H9 (cell line): ENCODE measurements around the gene PTP4A1. TPM values are rescaled to one million over a fixed set of nuclear protein-coding genes. Genes with fewer than 3 reads are reported as not detected.

Experiments
- DNase-seq: peaks from one replicate; pipeline ENCODE4 v3.0.0-alpha.2; 2017
- H2AFZ ChIP-seq: one replicate; pipeline ENCODE4 v1.6.1; 2013; ENCODE audit warnings: mild to moderate bottlenecking, low read length, control low read depth, moderate library complexity
- H2AK5ac ChIP-seq: 2 replicates; pipeline ENCODE4 v1.6.1; 2013; ENCODE audit warnings: low read length, control low read depth, mixed read lengths; ENCODE audit not compliant: insufficient read length
- H2BK120ac ChIP-seq: one replicate; pipeline ENCODE4 v1.6.1; 2013; ENCODE audit warnings: low read depth, mild to moderate bottlenecking, low read length, control low read depth, inconsistent platforms; ENCODE audit not compliant: poor library complexity, severe bottlenecking
- H2BK12ac ChIP-seq: 2 replicates; pipeline ENCODE4 v1.6.1; 2013; ENCODE audit warnings: low read length, control low read depth, mixed read lengths, low read depth; ENCODE audit not compliant: insufficient read length
- H2BK15ac ChIP-seq: 2 replicates; pipeline ENCODE4 v1.6.1; 2013; ENCODE audit warnings: low read depth, low read length, control low read depth
- H2BK20ac ChIP-seq: one replicate; pipeline ENCODE4 v1.6.1; 2013; ENCODE audit warnings: low read depth, mild to moderate bottlenecking, low read length, control low read depth, inconsistent platforms; ENCODE audit not compliant: poor library complexity, severe bottlenecking
- H2BK5ac ChIP-seq: 2 replicates; pipeline ENCODE4 v1.6.1; 2013; ENCODE audit warnings: low read length, control low read depth, mixed read lengths; ENCODE audit not compliant: insufficient read length
- H3K14ac ChIP-seq: 2 replicates; pipeline ENCODE4 v1.6.1; 2013; ENCODE audit warnings: low read length, control low read depth; ENCODE audit not compliant: insufficient read depth
- H3K18ac ChIP-seq: 2 replicates; pipeline ENCODE4 v1.6.1; 2013; ENCODE audit warnings: low read depth, mild to moderate bottlenecking, mixed read lengths, low read length, control low read depth; ENCODE audit not compliant: insufficient read length
- H3K23ac ChIP-seq: 2 replicates; pipeline ENCODE4 v1.6.1; 2013; ENCODE audit warnings: low read length, control low read depth, mixed read lengths, low read depth; ENCODE audit not compliant: insufficient read length
- H3K23me2 ChIP-seq: 2 replicates; pipeline ENCODE4 v1.6.1; 2013; ENCODE audit warnings: low read depth, mild to moderate bottlenecking, mixed read lengths, low read length, control low read depth; ENCODE audit not compliant: insufficient read length, poor library complexity, severe bottlenecking
- H3K27ac ChIP-seq: 2 replicates; pipeline ENCODE4 v1.5.1; 2013; ENCODE audit warnings: low read length, control low read depth, mixed read lengths, low read depth; ENCODE audit not compliant: insufficient read length
- H3K27me3 ChIP-seq: 2 replicates; pipeline ENCODE4 v1.6.1; 2013; ENCODE audit warnings: low read length, control low read depth, inconsistent platforms; ENCODE audit not compliant: insufficient read depth
- H3K4ac ChIP-seq: 2 replicates; pipeline ENCODE4 v1.6.1; 2013; ENCODE audit warnings: low read depth, mild to moderate bottlenecking, control low read depth, inconsistent platforms, low read length, moderate library complexity
- H3K4me1 ChIP-seq: 2 replicates; pipeline ENCODE4 v1.6.1; 2013; ENCODE audit warnings: low read length, control low read depth, inconsistent platforms; ENCODE audit not compliant: insufficient read depth
- H3K4me2 ChIP-seq: 2 replicates; pipeline ENCODE4 v1.6.1; 2013; ENCODE audit warnings: low read length, control low read depth, mixed read lengths; ENCODE audit not compliant: insufficient read length, insufficient read depth
- H3K56ac ChIP-seq: 2 replicates; pipeline ENCODE4 v1.6.1; 2013; ENCODE audit warnings: low read depth, mild to moderate bottlenecking, mixed read lengths, low read length, control low read depth; ENCODE audit not compliant: insufficient read length
- H3K79me1 ChIP-seq: 2 replicates; pipeline ENCODE4 v1.6.1; 2013; ENCODE audit warnings: low read depth, mild to moderate bottlenecking, moderate library complexity, low read length, control low read depth, inconsistent platforms; ENCODE audit not compliant: insufficient read depth, poor library complexity, severe bottlenecking
- H3K79me2 ChIP-seq: 2 replicates; pipeline ENCODE4 v1.6.1; 2013; ENCODE audit warnings: low read length, control low read depth, inconsistent platforms; ENCODE audit not compliant: insufficient read depth
- H3K9ac ChIP-seq: 2 replicates; pipeline ENCODE4 v1.6.1; 2013; ENCODE audit warnings: low read length, control low read depth, mixed read lengths; ENCODE audit not compliant: insufficient read length; ENCODE audit errors: extremely low read depth
- H3K9me3 ChIP-seq: one replicate; pipeline ENCODE4 v1.6.1; 2013; ENCODE audit warnings: low read depth, low read length, inconsistent platforms; ENCODE audit not compliant: control insufficient read depth
- H3T11ph ChIP-seq: one replicate; pipeline ENCODE4 v1.6.1; 2013; ENCODE audit warnings: mild to moderate bottlenecking, low read length, control low read depth, inconsistent platforms
- H4K20me1 ChIP-seq: one replicate; pipeline ENCODE4 v1.6.1; 2013; ENCODE audit not compliant: control insufficient read depth, insufficient read length, insufficient read depth
- H4K5ac ChIP-seq: 2 replicates; pipeline ENCODE4 v1.6.1; 2013; ENCODE audit warnings: low read depth, mild to moderate bottlenecking, mixed read lengths, low read length, control low read depth; ENCODE audit not compliant: insufficient read length
- H4K8ac ChIP-seq: replicated peaks from 2 replicates; pipeline ENCODE4 v1.6.1; 2013; ENCODE audit warnings: low read length, control low read depth, mixed read lengths, low read depth; ENCODE audit not compliant: insufficient read length
- H4K91ac ChIP-seq: 2 replicates; pipeline ENCODE4 v1.6.1; 2013; ENCODE audit warnings: low read depth, mild to moderate bottlenecking, moderate library complexity, mixed read lengths, low read length, control low read depth; ENCODE audit not compliant: insufficient read length
- H3K27ac Mint-ChIP-seq, 3 experiments: 2 replicates in 2 of 3; 3 replicates in 1 of 3; pipeline ENCODE4 v1.8.0; 2020 to 2021; ENCODE audit warnings: mixed read lengths in 3 of 3, mild to moderate bottlenecking in 1 of 3, moderate library complexity in 1 of 3
- H3K27me3 Mint-ChIP-seq: 2 replicates; pipeline ENCODE4 v1.8.0; 2021; ENCODE audit warnings: low read depth, mild to moderate bottlenecking, moderate library complexity, mixed read lengths
- H3K36me3 Mint-ChIP-seq, 3 experiments: 2 replicates in 2 of 3; 3 replicates in 1 of 3; pipeline ENCODE4 v1.8.0; 2020 to 2021; ENCODE audit warnings: low read depth in 3 of 3, mixed read lengths in 3 of 3; ENCODE audit not compliant: insufficient read depth in 1 of 3
- H3K4me1 Mint-ChIP-seq, 2 experiments: 2 replicates each; pipeline ENCODE4 v1.8.0; 2020; ENCODE audit warnings: mixed read lengths in 2 of 2
- H3K4me3 Mint-ChIP-seq, 2 experiments: 2 replicates in 1 of 2; 3 replicates in 1 of 2; pipeline ENCODE4 v1.8.0; 2020 to 2021; ENCODE audit warnings: mild to moderate bottlenecking in 2 of 2, mixed read lengths in 2 of 2, moderate library complexity in 1 of 2
- H3K9me3 Mint-ChIP-seq, 2 experiments: 2 replicates in 1 of 2; 3 replicates in 1 of 2; pipeline ENCODE4 v1.8.0; 2020; ENCODE audit warnings: mild to moderate bottlenecking in 2 of 2, mixed read lengths in 2 of 2, moderate library complexity in 1 of 2
- whole genome bisulfite sequencing: extraction: QIAGEN DNeasy Blood & Tissue Kit; methylation state at CpG from one replicate; pipeline ENCODE4 v1.1.7; 2013; ENCODE audit warnings: missing lambda C conversion rate, low lambda C conversion rate, mixed read lengths; ENCODE audit not compliant: insufficient read length; ENCODE audit errors: extremely low coverage; 5-methylcytosine and 5-hydroxymethylcytosine counted together
- total RNA-seq: library from RNA; stranded (reverse); gene quantifications from 2 replicates; pipeline ENCODE4 v1.2.1, GENCODE V29; 2021
- TF ChIP-seq, protein P1 (sequence below): fragments of 200-600 bp; sonication (generic); conservative IDR thresholded peaks from 3 replicates; pipeline ENCODE4 v1.8.0; 2021; ENCODE audit warnings: antibody characterized with exemption, mild to moderate bottlenecking

PTP4A1 gene
- total RNA-seq, 1 experiment from 2014 or later = 85.9 TPM

DNA sequence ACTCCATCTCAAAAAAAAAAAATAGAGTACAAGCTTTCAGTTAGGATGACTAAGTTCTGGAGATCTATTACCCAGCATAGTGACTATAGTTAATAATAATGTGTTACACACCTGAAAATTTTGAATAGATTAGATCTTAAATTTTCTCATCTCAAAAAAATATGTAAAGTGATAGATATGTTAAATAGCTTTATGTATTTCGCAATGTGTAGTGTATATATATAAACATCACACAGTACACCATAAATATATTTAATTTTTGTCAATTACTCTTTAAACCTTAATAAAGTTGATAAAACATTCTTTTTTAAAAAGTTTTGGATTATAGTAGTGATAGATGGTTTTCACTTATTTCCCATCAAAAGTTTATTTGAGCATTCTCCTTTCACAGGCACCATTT is 25.6 kb upstream of the PTP4A1 start:
- no peaks in the 10 kb centered on the region for H4K20me1 ChIP-seq
- H3K27me3 Mint-ChIP-seq = peaks cover 19% of the 10 kb centered on the region
- H2BK12ac ChIP-seq = no peak overlapping the region
- H3K4me1 ChIP-seq = no peaks in the 10 kb centered on the region
- no peak overlapping the region for H2AK5ac ChIP-seq
- no peak overlapping the region for H2BK20ac ChIP-seq
- H3K36me3 Mint-ChIP-seq = no peaks in the 10 kb centered on the region; a peak in 1 of 7 replicates
- DNase-seq = no peak
- no peaks in the 10 kb centered on the region for H3K79me2 ChIP-seq
- H3K9ac ChIP-seq = no peak overlapping the region
- no CpG with 5 or more reads among the region's 1 CpG for WGBS
- H3T11ph ChIP-seq = no peak overlapping the region
- H3K27me3 ChIP-seq = no peaks in the 10 kb centered on the region
- H3K9me3 Mint-ChIP-seq = no peaks in the 10 kb centered on the region
- H3K18ac ChIP-seq = no peak overlapping the region
- H3K4me1 Mint-ChIP-seq = no peaks in the 10 kb centered on the region
- H3K27ac ChIP-seq = no peak overlapping the region
- H3K23ac ChIP-seq = no peak overlapping the region
- TF ChIP-seq, protein P1, sequence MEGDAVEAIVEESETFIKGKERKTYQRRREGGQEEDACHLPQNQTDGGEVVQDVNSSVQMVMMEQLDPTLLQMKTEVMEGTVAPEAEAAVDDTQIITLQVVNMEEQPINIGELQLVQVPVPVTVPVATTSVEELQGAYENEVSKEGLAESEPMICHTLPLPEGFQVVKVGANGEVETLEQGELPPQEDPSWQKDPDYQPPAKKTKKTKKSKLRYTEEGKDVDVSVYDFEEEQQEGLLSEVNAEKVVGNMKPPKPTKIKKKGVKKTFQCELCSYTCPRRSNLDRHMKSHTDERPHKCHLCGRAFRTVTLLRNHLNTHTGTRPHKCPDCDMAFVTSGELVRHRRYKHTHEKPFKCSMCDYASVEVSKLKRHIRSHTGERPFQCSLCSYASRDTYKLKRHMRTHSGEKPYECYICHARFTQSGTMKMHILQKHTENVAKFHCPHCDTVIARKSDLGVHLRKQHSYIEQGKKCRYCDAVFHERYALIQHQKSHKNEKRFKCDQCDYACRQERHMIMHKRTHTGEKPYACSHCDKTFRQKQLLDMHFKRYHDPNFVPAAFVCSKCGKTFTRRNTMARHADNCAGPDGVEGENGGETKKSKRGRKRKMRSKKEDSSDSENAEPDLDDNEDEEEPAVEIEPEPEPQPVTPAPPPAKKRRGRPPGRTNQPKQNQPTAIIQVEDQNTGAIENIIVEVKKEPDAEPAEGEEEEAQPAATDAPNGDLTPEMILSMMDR = no peak
- no peaks in the 10 kb centered on the region for H3K79me1 ChIP-seq
- no peak overlapping the region for H2AFZ ChIP-seq
- no peak overlapping the region for H2BK5ac ChIP-seq
- no peak overlapping the region for H3K56ac ChIP-seq
- no peaks in the 10 kb centered on the region for H3K9me3 ChIP-seq
- no peak overlapping the region for H3K4me2 ChIP-seq
- H3K4me3 Mint-ChIP-seq = no peak overlapping the region
- no peak overlapping the region for H2BK15ac ChIP-seq
- no peak overlapping the region for H4K5ac ChIP-seq
- H4K91ac ChIP-seq = no peak overlapping the region
- H3K14ac ChIP-seq = no peak overlapping the region
- no peak overlapping the region for H2BK120ac ChIP-seq
- no peak overlapping the region for H3K4ac ChIP-seq
- no peaks in the 10 kb centered on the region for H3K23me2 ChIP-seq
- H3K27ac Mint-ChIP-seq = no peak overlapping the region
- no peak overlapping the region for H4K8ac ChIP-seq
